DOHH2 (cell line): ENCODE results near the gene ITK.

Experiments used
- EZH2phosphoT487 ChIP-seq: fragments of 200-600 bp; sonication (generic); IDR thresholded peaks from 2 replicates; pipeline ENCODE4 v1.6.1; 2017; ENCODE audit warnings: borderline replicate concordance, mild to moderate bottlenecking, antibody characterized with exemption, low read length, moderate library complexity, mixed read lengths
- TF ChIP-seq, protein P1 (sequence below): fragments of 200-600 bp; sonication (generic); IDR thresholded peaks from one replicate; pipeline ENCODE4 v1.5.1; 2014; ENCODE audit warnings: antibody characterized with exemption, mild to moderate bottlenecking, low read depth, low read length; ENCODE audit not compliant: poor library complexity, severe bottlenecking

DNA sequence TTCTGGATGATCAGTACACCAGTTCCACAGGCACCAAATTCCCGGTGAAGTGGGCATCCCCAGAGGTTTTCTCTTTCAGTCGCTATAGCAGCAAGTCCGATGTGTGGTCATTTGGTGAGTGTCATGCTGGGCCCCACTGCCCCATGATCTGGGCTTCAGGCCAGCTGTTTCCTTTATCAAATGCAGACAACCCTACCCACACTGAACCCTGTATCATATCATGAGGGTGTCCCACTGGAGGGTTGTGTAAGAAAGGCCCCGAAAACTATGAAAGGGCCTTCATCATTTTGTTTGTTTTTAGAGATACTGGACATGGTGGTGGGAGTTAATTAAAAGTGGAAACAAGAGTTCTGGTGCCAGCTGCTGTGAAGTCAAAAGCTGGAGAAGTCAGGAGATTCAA, 65.2 kb downstream of the ITK start:
- TF ChIP-seq, protein P1, sequence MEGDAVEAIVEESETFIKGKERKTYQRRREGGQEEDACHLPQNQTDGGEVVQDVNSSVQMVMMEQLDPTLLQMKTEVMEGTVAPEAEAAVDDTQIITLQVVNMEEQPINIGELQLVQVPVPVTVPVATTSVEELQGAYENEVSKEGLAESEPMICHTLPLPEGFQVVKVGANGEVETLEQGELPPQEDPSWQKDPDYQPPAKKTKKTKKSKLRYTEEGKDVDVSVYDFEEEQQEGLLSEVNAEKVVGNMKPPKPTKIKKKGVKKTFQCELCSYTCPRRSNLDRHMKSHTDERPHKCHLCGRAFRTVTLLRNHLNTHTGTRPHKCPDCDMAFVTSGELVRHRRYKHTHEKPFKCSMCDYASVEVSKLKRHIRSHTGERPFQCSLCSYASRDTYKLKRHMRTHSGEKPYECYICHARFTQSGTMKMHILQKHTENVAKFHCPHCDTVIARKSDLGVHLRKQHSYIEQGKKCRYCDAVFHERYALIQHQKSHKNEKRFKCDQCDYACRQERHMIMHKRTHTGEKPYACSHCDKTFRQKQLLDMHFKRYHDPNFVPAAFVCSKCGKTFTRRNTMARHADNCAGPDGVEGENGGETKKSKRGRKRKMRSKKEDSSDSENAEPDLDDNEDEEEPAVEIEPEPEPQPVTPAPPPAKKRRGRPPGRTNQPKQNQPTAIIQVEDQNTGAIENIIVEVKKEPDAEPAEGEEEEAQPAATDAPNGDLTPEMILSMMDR, result no peak
- TF ChIP-seq EZH2phosphoT487, result no peak
